Stomach smooth muscle (tissue), 2 donors: ENCODE data around the gene MED23.

ENCODE experiments used
- H3K27ac ChIP-seq: one replicate; pipeline ENCODE4 v1.7.0; 2013; ENCODE audit warnings: mild to moderate bottlenecking, low read length, inconsistent platforms
- H3K27me3 ChIP-seq, 2 donors: one replicate each; pipeline ENCODE4 v1.7.0; 2013; ENCODE audit warnings: low read length in 2 of 2; ENCODE audit not compliant: insufficient read depth in 2 of 2, control insufficient read depth in 1 of 2
- H3K36me3 ChIP-seq, 2 donors: one replicate each; pipeline ENCODE4 v1.7.0; 2013; ENCODE audit warnings: low read length in 2 of 2; ENCODE audit not compliant: control insufficient read depth in 2 of 2, insufficient read depth in 2 of 2
- H3K4me1 ChIP-seq: one replicate; pipeline ENCODE4 v1.7.0; 2013; ENCODE audit warnings: low read length; ENCODE audit not compliant: control insufficient read depth, insufficient read depth
- H3K4me3 ChIP-seq, 2 donors: one replicate each; pipeline ENCODE4 v1.7.0; 2013; ENCODE audit warnings: low read length in 2 of 2
- H3K9ac ChIP-seq, 2 donors: one replicate each; pipeline ENCODE4 v1.7.0; 2013; ENCODE audit warnings: low read length in 2 of 2, mild to moderate bottlenecking in 1 of 2
- H3K9me3 ChIP-seq, 2 donors: one replicate each; pipeline ENCODE4 v1.7.0; 2013; ENCODE audit warnings: low read length in 2 of 2; ENCODE audit not compliant: control insufficient read depth in 2 of 2
- donor health status: healthy.
- donor health status: Pancreatic carcinoma.

Gene MED23

GRCh38 chr6:131655951-131656350 lies 27.9 kb upstream of the MED23 start:
- Histone ChIP-seq H3K9me3 (no peaks in the 10 kb centered on the region), H3K4me1 (no peaks in the 10 kb centered on the region), H3K36me3 (no peaks in the 10 kb centered on the region), H3K4me3 (no peak overlapping the region), H3K9ac (no peak overlapping the region), H3K27me3 (no peaks in the 10 kb centered on the region), H3K27ac (no peak overlapping the region)

GRCh38 chr6:131655387-131655786 lies 27.3 kb upstream of the MED23 start:
- Histone ChIP-seq H3K9me3 (no peaks in the 10 kb centered on the region), H3K27ac (no peak overlapping the region), H3K9ac (no peak overlapping the region), H3K27me3 (no peaks in the 10 kb centered on the region), H3K4me3 (no peak overlapping the region), H3K4me1 (no peaks in the 10 kb centered on the region), H3K36me3 (no peaks in the 10 kb centered on the region)

- no peaks in the 10 kb centered on the region for H3K4me1 ChIP-seq
- no peak overlapping the region for H3K4me3 ChIP-seq
- no peaks in the 10 kb centered on the region for H3K27me3 ChIP-seq
- H3K27ac ChIP-seq: no peak overlapping the region
- no peak overlapping the region for H3K9ac ChIP-seq
- no peaks in the 10 kb centered on the region for H3K9me3 ChIP-seq
- no peaks in the 10 kb centered on the region for H3K36me3 ChIP-seq
These were observed 26.3 kb upstream of the MED23 start for GRCh38 chr6:131654326-131654725.

GRCh38 chr6:131652472-131652871 lies 24.4 kb upstream of the MED23 start:
- no peaks in the 10 kb centered on the region for H3K36me3 ChIP-seq
- H3K9me3 ChIP-seq: no peaks in the 10 kb centered on the region
- no peak overlapping the region for H3K27ac ChIP-seq
- no peak overlapping the region for H3K9ac ChIP-seq
- H3K4me3 ChIP-seq: no peak overlapping the region
- H3K4me1 ChIP-seq: no peaks in the 10 kb centered on the region
- H3K27me3 ChIP-seq: no peaks in the 10 kb centered on the region

DNA sequence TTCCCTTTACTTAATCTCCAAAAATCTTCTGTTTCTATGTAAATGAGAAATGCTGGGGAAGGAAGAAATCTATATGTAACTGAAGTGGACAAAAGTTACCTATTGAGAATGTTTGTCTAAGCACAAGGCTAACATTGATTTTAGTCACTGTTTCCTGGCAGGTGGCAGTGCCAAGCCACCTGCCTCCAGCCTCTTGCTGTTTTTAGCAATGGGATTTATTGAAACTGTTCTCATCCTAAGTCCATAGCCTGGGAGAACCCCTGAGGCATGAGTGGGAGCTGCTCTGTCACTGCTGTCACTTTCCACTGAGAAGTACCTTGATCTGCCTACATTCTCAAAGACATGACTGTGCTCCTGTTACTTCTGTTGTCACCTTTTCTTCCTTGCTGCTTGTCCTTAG lies 23.7 kb upstream of the MED23 start:
- H3K4me1 ChIP-seq: no peaks in the 10 kb centered on the region
- H3K9me3 ChIP-seq: no peaks in the 10 kb centered on the region
- no peak overlapping the region for H3K4me3 ChIP-seq
- no peak overlapping the region for H3K9ac ChIP-seq
- H3K27me3 ChIP-seq: no peaks in the 10 kb centered on the region
- no peaks in the 10 kb centered on the region for H3K36me3 ChIP-seq
- no peak overlapping the region for H3K27ac ChIP-seq

GRCh38 chr6:131646249-131646670 lies 18.2 kb upstream of the MED23 start:
- no peaks in the 10 kb centered on the region for H3K4me1 ChIP-seq
- no peak overlapping the region for H3K4me3 ChIP-seq
- no peaks in the 10 kb centered on the region for H3K9me3 ChIP-seq
- no peaks in the 10 kb centered on the region for H3K27me3 ChIP-seq
- no peak overlapping the region for H3K9ac ChIP-seq
- H3K27ac ChIP-seq: no peak overlapping the region
- H3K36me3 ChIP-seq: no peaks in the 10 kb centered on the region

DNA sequence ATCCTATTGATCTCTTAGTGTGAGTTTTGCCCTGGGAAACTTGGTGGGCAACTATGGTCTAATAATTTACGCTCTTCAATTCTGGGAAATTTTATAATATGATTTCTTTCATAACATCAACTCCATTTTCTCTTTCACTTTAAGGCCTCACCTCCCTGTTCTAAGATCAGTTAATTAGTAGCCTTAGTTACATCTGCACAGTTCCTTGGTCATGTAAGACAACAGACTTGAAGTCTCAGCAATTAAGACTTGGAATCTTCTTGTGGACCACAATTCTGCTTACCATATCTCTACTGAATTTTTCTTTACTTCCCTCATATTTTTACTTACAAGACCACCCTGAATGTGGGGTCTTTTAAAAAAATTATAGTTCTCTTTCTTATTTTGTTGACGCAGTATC lies 17.8 kb upstream of the MED23 start:
- Histone ChIP-seq H3K9me3 (no peaks in the 10 kb centered on the region), H3K36me3 (no peaks in the 10 kb centered on the region), H3K27me3 (no peaks in the 10 kb centered on the region), H3K4me1 (no peaks in the 10 kb centered on the region), H3K27ac (no peak overlapping the region), H3K4me3 (no peak overlapping the region), H3K9ac (no peak overlapping the region)

- Histone ChIP-seq H3K27me3 (no peaks in the 10 kb centered on the region), H3K9me3 (no peaks in the 10 kb centered on the region), H3K4me1 (no peaks in the 10 kb centered on the region), H3K27ac (no peak overlapping the region), H3K4me3 (no peak overlapping the region), H3K9ac (no peak overlapping the region), H3K36me3 (no peaks in the 10 kb centered on the region)
These were observed 16.9 kb upstream of the MED23 start for GRCh38 chr6:131644921-131645320.

- Histone ChIP-seq H3K27me3 (no peaks in the 10 kb centered on the region), H3K4me3 (no peak overlapping the region), H3K27ac (no peak overlapping the region), H3K4me1 (no peaks in the 10 kb centered on the region), H3K9me3 (no peaks in the 10 kb centered on the region), H3K36me3 (no peaks in the 10 kb centered on the region), H3K9ac (no peak overlapping the region)
These were observed 15.9 kb upstream of the MED23 start for GRCh38 chr6:131643855-131644460.

DNA sequence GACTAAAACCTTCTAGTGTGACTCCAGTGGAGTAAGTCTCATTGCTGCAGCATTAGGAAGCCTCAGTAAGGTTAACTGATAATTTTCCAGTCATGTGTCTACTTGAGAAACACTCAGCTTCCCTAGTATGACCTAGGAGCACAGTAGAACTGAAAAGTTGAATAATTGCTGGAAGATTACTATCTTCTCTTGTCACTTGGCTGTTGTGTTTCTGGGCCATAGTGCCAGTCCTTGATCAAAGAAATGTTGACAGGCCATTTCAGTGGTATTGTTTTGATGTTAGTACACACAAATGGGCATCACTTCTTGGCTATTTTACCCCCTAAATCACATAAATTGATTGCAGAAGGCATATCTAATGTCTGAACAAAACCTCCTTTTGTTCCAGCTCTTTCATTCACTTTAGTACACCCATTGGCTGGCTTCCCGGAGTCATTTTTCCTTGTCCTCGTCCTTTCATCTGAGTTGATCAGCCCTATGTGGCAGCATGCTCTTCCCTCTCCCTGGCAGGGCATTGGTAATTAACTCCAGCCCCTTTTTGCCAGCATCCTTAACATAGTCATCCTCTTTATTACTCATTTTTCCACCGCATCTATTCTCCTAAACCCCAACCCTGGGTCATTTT lies 15.1 kb upstream of the MED23 start:
- Histone ChIP-seq H3K9me3 (no peaks in the 10 kb centered on the region), H3K4me3 (no peak overlapping the region), H3K4me1 (no peaks in the 10 kb centered on the region), H3K9ac (no peak overlapping the region), H3K27ac (no peak overlapping the region), H3K36me3 (no peaks in the 10 kb centered on the region), H3K27me3 (no peaks in the 10 kb centered on the region)

DNA sequence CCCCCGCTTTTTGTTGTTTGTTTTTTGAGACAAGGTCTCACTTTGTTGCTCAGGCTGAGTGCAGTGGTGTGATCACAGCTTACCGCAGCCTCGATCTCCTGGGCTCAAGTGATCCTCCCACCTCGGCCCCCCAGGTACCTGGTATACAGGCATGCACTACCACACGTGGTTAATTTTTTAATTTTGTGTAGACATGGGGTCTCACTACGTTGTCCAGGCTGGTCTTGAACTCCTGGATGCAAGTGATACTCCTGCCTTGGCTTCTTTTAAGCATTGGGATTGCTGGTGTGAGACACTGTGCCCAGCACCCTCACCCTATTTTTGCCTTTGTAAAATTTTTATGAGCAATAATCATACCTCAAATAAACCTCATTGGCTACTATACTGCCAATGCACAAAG lies 14.5 kb upstream of the MED23 start:
- Histone ChIP-seq H3K36me3 (no peaks in the 10 kb centered on the region), H3K4me1 (no peaks in the 10 kb centered on the region), H3K9me3 (no peaks in the 10 kb centered on the region), H3K27me3 (no peaks in the 10 kb centered on the region), H3K4me3 (no peak overlapping the region), H3K9ac (no peak overlapping the region), H3K27ac (no peak overlapping the region)
